ENCODE measurements around the gene ST14. TPM values are rescaled to one million over a fixed set of nuclear protein-coding genes. Genes with fewer than 3 reads are reported as not detected.

ST14 gene
- total and polyA plus RNA-seq, 4 donors = 24.3 to 81.1 (median 54.1) TPM

DNA sequence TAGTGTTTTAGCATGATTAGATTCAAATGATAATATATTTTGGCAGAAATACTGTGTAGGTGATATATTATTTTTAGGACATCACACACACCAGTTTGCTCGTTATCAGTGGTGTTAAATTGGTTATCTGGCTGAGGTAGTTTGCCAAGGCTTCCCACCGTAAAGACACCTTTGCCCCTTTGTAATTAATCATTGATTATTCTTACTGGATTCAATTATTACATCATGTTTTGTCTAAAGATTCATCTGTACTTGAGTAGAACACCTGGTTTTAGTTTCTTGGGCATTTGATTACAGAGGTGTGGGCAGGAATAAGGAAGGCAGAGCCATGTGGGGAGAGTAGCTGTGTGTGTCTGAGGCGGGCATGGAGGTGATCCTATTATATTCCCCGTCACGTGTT lies 39.5 kb upstream of the ST14 start:
- no peak for ATAC-seq (ENCODE audit: insufficient read depth, low FRiP score)
- H3K4me3 ChIP-seq = no peak overlapping the region
- no peak for DNase-seq
- peaks cover 0 to 18% (median 3%) of the 10 kb centered on the region in 5 donors for H3K4me1 ChIP-seq (ENCODE audit: control insufficient read depth in 5 of 5, insufficient read depth in 5 of 5, low read length in 5 of 5)
- no peak overlapping the region for H3K27ac ChIP-seq (ENCODE audit: low read depth in 1 of 2, low read length in 1 of 2)
- TF ChIP-seq, protein P1, sequence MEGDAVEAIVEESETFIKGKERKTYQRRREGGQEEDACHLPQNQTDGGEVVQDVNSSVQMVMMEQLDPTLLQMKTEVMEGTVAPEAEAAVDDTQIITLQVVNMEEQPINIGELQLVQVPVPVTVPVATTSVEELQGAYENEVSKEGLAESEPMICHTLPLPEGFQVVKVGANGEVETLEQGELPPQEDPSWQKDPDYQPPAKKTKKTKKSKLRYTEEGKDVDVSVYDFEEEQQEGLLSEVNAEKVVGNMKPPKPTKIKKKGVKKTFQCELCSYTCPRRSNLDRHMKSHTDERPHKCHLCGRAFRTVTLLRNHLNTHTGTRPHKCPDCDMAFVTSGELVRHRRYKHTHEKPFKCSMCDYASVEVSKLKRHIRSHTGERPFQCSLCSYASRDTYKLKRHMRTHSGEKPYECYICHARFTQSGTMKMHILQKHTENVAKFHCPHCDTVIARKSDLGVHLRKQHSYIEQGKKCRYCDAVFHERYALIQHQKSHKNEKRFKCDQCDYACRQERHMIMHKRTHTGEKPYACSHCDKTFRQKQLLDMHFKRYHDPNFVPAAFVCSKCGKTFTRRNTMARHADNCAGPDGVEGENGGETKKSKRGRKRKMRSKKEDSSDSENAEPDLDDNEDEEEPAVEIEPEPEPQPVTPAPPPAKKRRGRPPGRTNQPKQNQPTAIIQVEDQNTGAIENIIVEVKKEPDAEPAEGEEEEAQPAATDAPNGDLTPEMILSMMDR (IDR thresholded peaks at IDR 0.05; ENCODE audit: control extremely low read depth, extremely low read depth) = no peak
- WGBS, 2 donors = 91% methylated on average over 5 of the region's 5 CpGs
- no peaks in the 10 kb centered on the region for H3K9me3 ChIP-seq (ENCODE audit: control insufficient read depth in 4 of 4, insufficient read depth in 3 of 4, low read length in 3 of 4)
- H3K27me3 ChIP-seq (ENCODE audit: control insufficient read depth in 3 of 3, insufficient read depth in 3 of 3, low read length in 2 of 3) = no peaks in the 10 kb centered on the region
- peaks cover 14 to 21% (median 16%) of the 10 kb centered on the region in 4 donors for H3K36me3 ChIP-seq (ENCODE audit: control insufficient read depth in 4 of 4, insufficient read depth in 4 of 4, low read length in 4 of 4)
- H3K9ac ChIP-seq (ENCODE audit: insufficient read depth in 1 of 2, low read length in 2 of 2) = no peak overlapping the region

DNA sequence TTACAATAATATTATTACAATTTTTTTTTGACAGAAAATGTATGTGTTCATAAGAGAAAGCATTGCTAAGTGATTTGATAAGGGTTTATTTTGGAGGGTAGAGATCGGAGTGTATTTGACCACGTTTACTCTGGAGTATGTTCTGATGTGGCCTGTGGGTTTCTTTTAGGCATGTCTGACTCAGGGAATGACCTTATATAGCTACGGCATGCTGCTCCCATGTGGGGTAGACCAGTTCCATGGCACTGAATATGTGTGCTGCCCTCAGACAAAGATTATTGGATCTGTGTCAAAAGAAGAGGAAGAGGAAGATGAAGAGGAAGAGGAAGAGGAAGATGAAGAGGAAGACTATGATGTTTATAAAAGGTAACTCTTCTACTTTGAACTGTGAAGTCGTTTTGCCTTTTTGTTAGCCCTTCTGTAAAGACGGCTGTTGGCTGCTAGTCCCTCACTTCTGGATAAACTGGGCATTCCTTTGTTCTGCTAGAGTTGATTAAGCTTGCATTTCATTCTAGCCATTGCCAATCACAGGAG lies 38.1 kb upstream of the ST14 start:
- WGBS, 2 donors = 52 to 57% methylated on average over 5 of the region's 5 CpGs
- Histone ChIP-seq H3K4me1 (ENCODE audit: control insufficient read depth in 5 of 5, insufficient read depth in 5 of 5, low read length in 5 of 5) (peaks cover 0 to 20% (median 3%) of the 10 kb centered on the region in 5 donors), H3K36me3 (ENCODE audit: control insufficient read depth in 4 of 4, insufficient read depth in 4 of 4, low read length in 4 of 4) (peaks cover 14 to 26% (median 20%) of the 10 kb centered on the region in 4 donors), H3K27ac (ENCODE audit: low read depth in 1 of 2, low read length in 1 of 2) (peak overlapping the region; percentile 20 to 47), H3K9me3 (ENCODE audit: control insufficient read depth in 4 of 4, insufficient read depth in 3 of 4, low read length in 3 of 4) (no peaks in the 10 kb centered on the region), H3K4me3 (no peak overlapping the region), H3K27me3 (ENCODE audit: control insufficient read depth in 3 of 3, insufficient read depth in 3 of 3, low read length in 2 of 3) (no peaks in the 10 kb centered on the region), H3K9ac (ENCODE audit: insufficient read depth in 1 of 2, low read length in 2 of 2) (no peak overlapping the region)
- ATAC-seq (ENCODE audit: insufficient read depth, low FRiP score) (no peak), DNase-seq (no peak)
- TF ChIP-seq, protein P1 (IDR thresholded peaks at IDR 0.05; ENCODE audit: control extremely low read depth, extremely low read depth) = no peak

DNA sequence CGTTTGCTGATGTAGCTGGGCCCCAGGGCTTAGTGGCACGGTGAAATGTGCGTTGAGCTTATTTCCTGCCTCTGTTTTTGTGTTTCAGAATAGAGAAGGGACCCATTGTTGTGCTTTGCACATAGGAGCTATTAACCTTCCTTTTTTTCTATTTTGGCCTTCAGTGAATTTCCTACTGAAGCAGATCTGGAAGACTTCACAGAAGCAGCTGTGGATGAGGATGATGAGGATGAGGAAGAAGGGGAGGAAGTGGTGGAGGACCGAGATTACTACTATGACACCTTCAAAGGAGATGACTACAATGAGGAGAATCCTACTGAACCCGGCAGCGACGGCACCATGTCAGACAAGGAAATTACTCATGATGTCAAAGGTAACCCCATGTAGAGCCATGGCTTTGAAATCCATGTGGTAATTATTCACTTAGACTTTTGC lies 37.4 kb upstream of the ST14 start:
- 23 to 50% methylated on average over 7 of the region's 7 CpGs for WGBS, 2 donors
- no peak overlapping the region for H3K4me3 ChIP-seq
- TF ChIP-seq, protein P1 (IDR thresholded peaks at IDR 0.05; ENCODE audit: control extremely low read depth, extremely low read depth) = no peak
- H3K36me3 ChIP-seq (ENCODE audit: control insufficient read depth in 4 of 4, insufficient read depth in 4 of 4, low read length in 4 of 4) = peaks cover 16 to 31% (median 21%) of the 10 kb centered on the region in 4 donors
- no peak for ATAC-seq (ENCODE audit: insufficient read depth, low FRiP score)
- H3K9me3 ChIP-seq (ENCODE audit: control insufficient read depth in 4 of 4, insufficient read depth in 3 of 4, low read length in 3 of 4) = no peaks in the 10 kb centered on the region
- H3K27me3 ChIP-seq (ENCODE audit: control insufficient read depth in 3 of 3, insufficient read depth in 3 of 3, low read length in 2 of 3) = no peaks in the 10 kb centered on the region
- peak overlapping the region; percentile 20 to 47 for H3K27ac ChIP-seq (ENCODE audit: low read depth in 1 of 2, low read length in 1 of 2)
- DNase-seq = no peak
- no peak overlapping the region for H3K9ac ChIP-seq (ENCODE audit: insufficient read depth in 1 of 2, low read length in 2 of 2)
- H3K4me1 ChIP-seq (ENCODE audit: control insufficient read depth in 5 of 5, insufficient read depth in 5 of 5, low read length in 5 of 5) = peaks cover 0 to 20% (median 3%) of the 10 kb centered on the region in 5 donors

Data from lung (tissue), 12 donors.